ENCODE results near the gene ALAS1. TPM values are rescaled to one million over a fixed set of nuclear protein-coding genes. Genes with fewer than 3 reads are reported as not detected.

ALAS1 gene
- total RNA-seq, 2 donors from 2014 or later: 13.5 to 63.6 TPM

GRCh38 chr3:52221563-52222318 is 23.8 kb downstream of the ALAS1 start:
- H3K27ac ChIP-seq: no peak overlapping the region
- no peaks in the 10 kb centered on the region for H3K36me3 ChIP-seq (replicated peaks in 1 of 2; ENCODE audit: insufficient read depth in 1 of 2, low read depth in 2 of 2)
- H3K9me3 ChIP-seq: no peaks in the 10 kb centered on the region
- TF ChIP-seq POLR2A (IDR thresholded peaks at IDR 0.05): no peak
- no peak for TF ChIP-seq CTCF (IDR thresholded peaks at IDR 0.05)
- peaks cover 19% of the 10 kb centered on the region for H3K4me1 ChIP-seq
- no peak overlapping the region for H3K4me3 ChIP-seq
- no peak for ATAC-seq
- H3K27me3 ChIP-seq: no peaks in the 10 kb centered on the region
- WGBS, 2 donors: 61 to 82% methylated on average over 3 to 29 of the region's 34 CpGs
- DNase-seq: peak in 1 of 4 donors; percentile 28
- intact Hi-C loops (cut with DNase I): no loop called here

GRCh38 chr3:52222319-52223221 is 24.6 kb downstream of the ALAS1 start:
- 89 to 92% methylated on average over 10 to 41 of the region's 41 CpGs for WGBS, 2 donors
- intact Hi-C loops (cut with DNase I): no loop called here
- Histone ChIP-seq H3K9me3 (no peaks in the 10 kb centered on the region), H3K4me1 (peaks cover 11% of the 10 kb centered on the region), H3K36me3 (replicated peaks in 1 of 2; ENCODE audit: insufficient read depth in 1 of 2, low read depth in 2 of 2) (no peaks in the 10 kb centered on the region), H3K27ac (no peak overlapping the region), H3K27me3 (no peaks in the 10 kb centered on the region), H3K4me3 (no peak overlapping the region)
- TF ChIP-seq POLR2A (IDR thresholded peaks at IDR 0.05) (no peak), CTCF (IDR thresholded peaks at IDR 0.05) (no peak)
- no peak for DNase-seq
- no peak for ATAC-seq

- 87% methylated on average over 32 of the region's 32 CpGs for WGBS, 2 donors
- Histone ChIP-seq H3K27me3 (no peaks in the 10 kb centered on the region), H3K4me3 (no peak overlapping the region), H3K9me3 (no peaks in the 10 kb centered on the region), H3K4me1 (peaks cover 5% of the 10 kb centered on the region), H3K36me3 (replicated peaks in 1 of 2; ENCODE audit: insufficient read depth in 1 of 2, low read depth in 2 of 2) (peaks cover 0 to under 1% of the 10 kb centered on the region in 2 donors), H3K27ac (no peak overlapping the region)
- DNase-seq: no peak
- ATAC-seq: no peak
- TF ChIP-seq POLR2A (IDR thresholded peaks at IDR 0.05) (no peak), CTCF (IDR thresholded peaks at IDR 0.05) (no peak)
- intact Hi-C loops (cut with DNase I): no loop called here
These were observed 25.8 kb downstream of the ALAS1 start for GRCh38 chr3:52223449-52224408.

- Histone ChIP-seq H3K36me3 (replicated peaks in 1 of 2; ENCODE audit: insufficient read depth in 1 of 2, low read depth in 2 of 2) (peaks cover 0 to 7% of the 10 kb centered on the region in 2 donors), H3K4me1 (no peaks in the 10 kb centered on the region), H3K4me3 (no peak within 1 kb of the TSS), H3K27me3 (no peaks in the 10 kb centered on the region), H3K27ac (no peak within 1 kb of the TSS), H3K9me3 (no peaks in the 10 kb centered on the region)
- ATAC-seq (no peak), DNase-seq (no peak)
- no peak for TF ChIP-seq CTCF (IDR thresholded peaks at IDR 0.05)
- no peak for TF ChIP-seq POLR2A (IDR thresholded peaks at IDR 0.05)
- intact Hi-C loops (cut with DNase I): no loop called here
- 69 to 94% methylated on average over 3 to 9 of the region's 9 CpGs for WGBS, 2 donors
These were observed 27.7 kb downstream of the ALAS1 start, which contains the start of gene TLR9 for GRCh38 chr3:52225452-52226228. TSS of gene TLR9 (minus strand) at chr3:52225645. CDS start at chr3:52225529, 116 bp downstream.

Measured in body of pancreas (tissue), 4 donors.